Hematopoietic multipotent progenitor cell treated with erythropoietin and hydrocortisone succinate and interleukin-3 and kit ligand, for 4 days (in vitro differentiated cells): Measurements from ENCODE around the gene APOC3.

Source experiments
- DNase-seq: peaks from one replicate; pipeline ENCODE4 v3.0.0-alpha.2; 2015

Gene APOC3

GRCh38 chr11:116807601-116808261, 22.0 kb upstream of the APOC3 start:
- no peak for DNase-seq

GRCh38 chr11:116808262-116809175, 21.2 kb upstream of the APOC3 start:
- no peak for DNase-seq

- DNase-seq, result no peak
Observed at GRCh38 chr11:116811194-116811593, 18.5 kb upstream of the APOC3 start.

GRCh38 chr11:116812109-116812508, 17.6 kb upstream of the APOC3 start:
- DNase-seq, result no peak

- no peak for DNase-seq
Observed at GRCh38 chr11:116813170-116813569, 16.5 kb upstream of the APOC3 start.

GRCh38 chr11:116813781-116814471, 15.8 kb upstream of the APOC3 start:
- DNase-seq, result peak; percentile 35

GRCh38 chr11:116814502-116814901, 15.2 kb upstream of the APOC3 start:
- no peak for DNase-seq

GRCh38 chr11:116819049-116819448, 10.7 kb upstream of the APOC3 start:
- no peak for DNase-seq

- DNase-seq, result no peak
Observed at GRCh38 chr11:116821050-116821918, 8.4 kb upstream of the APOC3 start.

- DNase-seq, result no peak
Observed at GRCh38 chr11:116822575-116822974, 7.1 kb upstream of the APOC3 start.

- no peak for DNase-seq
Observed at GRCh38 chr11:116823031-116823843, 6.5 kb upstream of the APOC3 start, which contains the start of gene APOA4. Gene APOA4, minus strand, starts transcription at chr11:116823304. Its CDS starts 113 bp downstream, at chr11:116823191.

- no peak for DNase-seq
Observed at GRCh38 chr11:116825434-116825833, 4.3 kb upstream of the APOC3 start.

GRCh38 chr11:116825854-116826750, 3.6 kb upstream of the APOC3 start:
- no peak for DNase-seq

- DNase-seq, result no peak
Observed at GRCh38 chr11:116826751-116827431, 2.8 kb upstream of the APOC3 start.

- no peak for DNase-seq
Observed at GRCh38 chr11:116827461-116827860, 2.2 kb upstream of the APOC3 start.

- DNase-seq, result peak; percentile 27
Observed at GRCh38 chr11:116828632-116829524, 829 bp upstream of the APOC3 start.

GRCh38 chr11:116830184-116830912, 641 bp downstream of the APOC3 start:
- DNase-seq, result no peak

- no peak for DNase-seq
Observed at GRCh38 chr11:116831790-116832349, 2.2 kb downstream of the APOC3 start.
